OCI-LY7 (cell line): Measurements from ENCODE around the gene PMF1. TPM values are rescaled to one million over a fixed set of nuclear protein-coding genes. Genes with fewer than 3 reads are reported as not detected.

Experiments used
- BruUV-seq: library from RNA; stranded (reverse); fragments of 400-500 nt; replicated peaks from 2 replicates; lab custom pipeline; 2021; lab: Mats Ljungman, UMichigan
- CTCF ChIA-PET: fragments of 300-600 bp; sonication (Branson Sonifier 250); formaldehyde crosslinking; loops from one replicate; lab custom pipeline; 2022; ENCODE audit warnings: antibody characterized with exemption; ENCODE audit not compliant: unreplicated experiment; lab: Charles Lee
- POLR2A ChIA-PET: fragments of 300-600 bp; sonication (Branson Sonifier 250); formaldehyde crosslinking; loops from one replicate; lab custom pipeline; 2022; ENCODE audit warnings: antibody characterized with exemption; lab: Charles Lee
- DNase-seq: peaks from one replicate; pipeline ENCODE4 v3.0.0-alpha.2; 2015; ENCODE audit warnings: low spot score
- H2AFZ ChIP-seq: fragments of 200-600 bp; sonication (generic), shearing (Covaris generic); 2 replicates; pipeline ENCODE4 v1.6.1; 2014; ENCODE audit warnings: mild to moderate bottlenecking, antibody characterized with exemption, low read length, moderate library complexity
- H3K27ac ChIP-seq: fragments of 200-600 bp; sonication (generic); 2 replicates; pipeline ENCODE4 v1.5.1; 2014; ENCODE audit warnings: mixed run types, low read depth, mild to moderate bottlenecking, moderate library complexity, low read length, inconsistent platforms; ENCODE audit not compliant: poor library complexity, severe bottlenecking
- H3K36me3 ChIP-seq: fragments of 200-600 bp; sonication (generic); 2 replicates; pipeline ENCODE4 v1.6.1; 2014; ENCODE audit warnings: mild to moderate bottlenecking, antibody characterized with exemption, low read length, moderate library complexity, mixed read lengths; ENCODE audit not compliant: insufficient read depth
- H3K4me1 ChIP-seq: fragments of 200-600 bp; sonication (generic); 2 replicates; pipeline ENCODE4 v1.5.1; 2014; ENCODE audit warnings: mild to moderate bottlenecking, low read length; ENCODE audit not compliant: insufficient read depth, poor library complexity, severe bottlenecking
- H3K4me2 ChIP-seq: fragments of 200-600 bp; sonication (generic); 2 replicates; pipeline ENCODE4 v1.6.1; 2014; ENCODE audit warnings: mild to moderate bottlenecking, low read length
- H3K4me3 ChIP-seq: fragments of 200-600 bp; sonication (generic); 2 replicates; pipeline ENCODE4 v1.5.1; 2014; ENCODE audit warnings: mild to moderate bottlenecking, low read depth, low read length; ENCODE audit not compliant: poor library complexity, severe bottlenecking
- H3K79me2 ChIP-seq: fragments of 200-600 bp; sonication (generic); 2 replicates; pipeline ENCODE4 v1.6.1; 2016; ENCODE audit warnings: low read depth, mild to moderate bottlenecking, low read length, moderate library complexity, mixed read lengths; ENCODE audit not compliant: insufficient read depth
- H3K9me2 ChIP-seq: fragments of 200-600 bp; sonication (generic); 2 replicates; pipeline ENCODE4 v1.6.1; 2016; ENCODE audit warnings: mild to moderate bottlenecking, low read length, mixed read lengths; ENCODE audit not compliant: insufficient read depth
- H3K9me3 ChIP-seq: fragments of 200-600 bp; sonication (generic); 2 replicates; pipeline ENCODE4 v1.6.1; 2014; ENCODE audit warnings: mild to moderate bottlenecking, mixed run types, low read length, mixed read lengths
- H4K20me1 ChIP-seq: fragments of 200-600 bp; sonication (generic); 2 replicates; pipeline ENCODE4 v1.6.1; 2014; ENCODE audit warnings: mild to moderate bottlenecking, antibody characterized with exemption, low read length, moderate library complexity, mixed read lengths; ENCODE audit not compliant: insufficient read depth
- EZH2phosphoT487 ChIP-seq: fragments of 200-600 bp; sonication (generic); IDR thresholded peaks from 2 replicates; pipeline ENCODE4 v1.6.1; 2018; ENCODE audit warnings: low read depth, borderline replicate concordance, mild to moderate bottlenecking, mixed run types, antibody characterized with exemption, low read length, moderate library complexity, mixed read lengths
- intact Hi-C: fragments of 100-400 bp; cut with micrococcal nuclease; formaldehyde crosslinking; loops from one replicate; pipeline ENCODE4 v1.10.0; 2022; ENCODE audit not compliant: unreplicated experiment
- total RNA-seq, 2 experiments: library from RNA; depleted of rRNA in 1 of 2; stranded (reverse); fragments of >200 nt in 1 of 2; shearing (Covaris generic) in 1 of 2; gene quantifications; 2 replicates each; pipeline ENCODE4 v1.2.3, GENCODE V29; 2014 to 2022
- TF ChIP-seq, protein P1 (sequence below): fragments of 200-600 bp; sonication (generic); conservative IDR thresholded peaks from 2 replicates; pipeline ENCODE4 v1.5.1; 2014; ENCODE audit warnings: mild to moderate bottlenecking, antibody characterized with exemption, low read length, moderate library complexity, mixed read lengths

PMF1 gene
- total RNA-seq, 2 experiments from 2014 or later = 67.5 to 82.5 TPM

DNA sequence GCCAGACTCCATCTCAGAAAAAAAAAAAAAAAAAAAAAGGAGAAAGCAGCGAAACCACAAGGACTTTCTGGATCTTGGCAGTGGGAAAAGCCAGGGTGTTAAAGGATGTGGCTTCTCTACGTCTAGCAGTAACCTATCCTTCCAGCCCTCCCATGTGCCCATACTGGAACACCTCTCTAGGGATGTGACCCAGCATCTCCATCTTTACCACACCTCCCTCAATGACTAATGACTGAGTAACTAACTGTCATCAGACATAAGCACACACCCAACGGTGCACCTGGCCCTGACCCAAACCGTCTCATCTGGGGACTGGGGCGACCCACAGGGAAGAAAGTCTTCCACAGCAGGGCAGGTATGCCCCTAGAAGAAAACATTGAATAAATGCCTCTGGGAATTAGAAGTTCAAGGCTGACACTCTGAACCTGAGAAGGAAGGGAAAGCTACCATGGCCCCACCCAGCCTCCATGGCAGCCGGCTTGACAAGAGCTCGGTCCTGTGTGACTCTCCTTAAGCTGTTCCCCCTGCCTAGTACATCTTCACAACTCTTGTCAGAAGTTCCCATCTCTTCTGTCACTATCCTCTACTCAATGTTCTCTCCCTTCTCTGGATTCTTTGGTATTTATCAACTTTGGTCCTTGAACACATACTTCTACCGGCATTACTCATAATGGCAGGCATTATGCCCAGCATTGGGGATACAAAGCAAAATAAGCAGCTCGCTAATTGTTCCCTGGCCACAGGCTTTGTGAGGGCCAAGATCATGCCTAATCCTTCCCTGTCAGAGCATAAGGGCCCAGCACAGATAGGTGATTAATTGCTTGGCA, 49.9 kb downstream of the PMF1 start:
- no peaks in the 10 kb centered on the region for H3K4me1 ChIP-seq
- POLR2A ChIA-PET = interaction anchor here (1.2 kb wide), 1 partner anchor 10 kb away, joined by 4 read pairs; no protein-coding TSS in a partner anchor
- H3K27ac ChIP-seq = no peak overlapping the region
- no peak overlapping the region for H3K4me2 ChIP-seq
- H3K9me3 ChIP-seq = no peaks in the 10 kb centered on the region
- no TSS peak for BruUV-seq
- no peak for DNase-seq
- CTCF ChIA-PET = no interaction called here
- H4K20me1 ChIP-seq = no peaks in the 10 kb centered on the region
- H3K36me3 ChIP-seq = peaks cover 94% of the 10 kb centered on the region
- TF ChIP-seq EZH2phosphoT487 = no peak
- TF ChIP-seq, protein P1, sequence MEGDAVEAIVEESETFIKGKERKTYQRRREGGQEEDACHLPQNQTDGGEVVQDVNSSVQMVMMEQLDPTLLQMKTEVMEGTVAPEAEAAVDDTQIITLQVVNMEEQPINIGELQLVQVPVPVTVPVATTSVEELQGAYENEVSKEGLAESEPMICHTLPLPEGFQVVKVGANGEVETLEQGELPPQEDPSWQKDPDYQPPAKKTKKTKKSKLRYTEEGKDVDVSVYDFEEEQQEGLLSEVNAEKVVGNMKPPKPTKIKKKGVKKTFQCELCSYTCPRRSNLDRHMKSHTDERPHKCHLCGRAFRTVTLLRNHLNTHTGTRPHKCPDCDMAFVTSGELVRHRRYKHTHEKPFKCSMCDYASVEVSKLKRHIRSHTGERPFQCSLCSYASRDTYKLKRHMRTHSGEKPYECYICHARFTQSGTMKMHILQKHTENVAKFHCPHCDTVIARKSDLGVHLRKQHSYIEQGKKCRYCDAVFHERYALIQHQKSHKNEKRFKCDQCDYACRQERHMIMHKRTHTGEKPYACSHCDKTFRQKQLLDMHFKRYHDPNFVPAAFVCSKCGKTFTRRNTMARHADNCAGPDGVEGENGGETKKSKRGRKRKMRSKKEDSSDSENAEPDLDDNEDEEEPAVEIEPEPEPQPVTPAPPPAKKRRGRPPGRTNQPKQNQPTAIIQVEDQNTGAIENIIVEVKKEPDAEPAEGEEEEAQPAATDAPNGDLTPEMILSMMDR = no peak
- no peaks in the 10 kb centered on the region for H3K9me2 ChIP-seq
- intact Hi-C loops = no loop called here
- no peak overlapping the region for H3K4me3 ChIP-seq
- no peak overlapping the region for H2AFZ ChIP-seq
- H3K79me2 ChIP-seq = no peaks in the 10 kb centered on the region

DNA sequence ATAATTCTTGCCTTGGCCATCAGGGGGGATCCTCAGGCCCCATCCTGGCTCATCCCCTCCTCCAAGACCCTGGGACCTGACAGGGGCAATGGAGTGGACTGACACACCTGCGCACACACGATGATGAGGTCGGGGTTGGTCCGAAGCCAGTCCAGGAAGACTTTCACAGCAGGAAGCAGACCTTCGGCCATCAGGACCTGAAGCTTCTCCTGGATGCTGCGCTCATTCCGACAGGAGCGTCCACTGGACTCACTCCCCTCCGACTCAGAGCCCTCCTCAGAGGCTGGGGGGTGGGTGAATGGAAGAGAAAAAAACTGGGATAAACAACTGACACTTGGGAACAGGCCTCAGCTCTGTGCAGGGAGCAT, 50.5 kb downstream of the PMF1 start:
- Histone ChIP-seq H3K9me2 (no peaks in the 10 kb centered on the region), H3K9me3 (no peaks in the 10 kb centered on the region), H3K27ac (no peak overlapping the region), H3K79me2 (no peaks in the 10 kb centered on the region), H3K4me3 (no peak overlapping the region), H3K36me3 (peaks cover 94% of the 10 kb centered on the region), H2AFZ (no peak overlapping the region), H3K4me1 (no peaks in the 10 kb centered on the region), H4K20me1 (no peaks in the 10 kb centered on the region), H3K4me2 (no peak overlapping the region)
- TF ChIP-seq, protein P1 = no peak
- TF ChIP-seq EZH2phosphoT487 = no peak
- intact Hi-C loops = no loop called here
- DNase-seq = no peak
- no TSS peak for BruUV-seq
- CTCF ChIA-PET = no interaction called here
- POLR2A ChIA-PET = no interaction called here

DNA sequence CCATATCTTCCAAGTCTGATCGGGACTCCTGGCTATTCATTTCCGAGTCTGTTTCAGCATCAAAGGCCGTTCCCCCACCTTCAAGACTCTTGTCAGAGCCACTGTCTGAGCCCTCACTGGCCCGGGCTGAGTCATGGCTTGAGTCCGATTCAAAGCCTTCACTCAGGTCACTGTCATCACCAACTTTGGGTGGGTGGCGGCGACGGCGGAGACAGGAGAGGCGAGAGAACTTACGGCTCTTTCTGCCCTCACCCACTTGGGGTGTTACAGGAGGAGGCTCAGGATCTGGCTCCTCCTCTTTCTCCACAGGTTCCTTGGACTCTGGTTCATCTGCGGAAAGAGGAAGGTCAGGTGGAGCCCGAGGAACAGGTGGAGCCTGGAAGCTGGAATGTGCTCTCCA, 53.2 kb downstream of the PMF1 start:
- no peak for TF ChIP-seq EZH2phosphoT487
- ChIA-PET CTCF (no interaction called here), POLR2A (no interaction called here)
- H3K9me2 ChIP-seq = no peaks in the 10 kb centered on the region
- H3K4me3 ChIP-seq = no peak overlapping the region
- no peak overlapping the region for H3K4me2 ChIP-seq
- no peak for DNase-seq
- H3K36me3 ChIP-seq = peaks cover 91% of the 10 kb centered on the region
- no peaks in the 10 kb centered on the region for H3K79me2 ChIP-seq
- no peaks in the 10 kb centered on the region for H3K4me1 ChIP-seq
- no peaks in the 10 kb centered on the region for H3K9me3 ChIP-seq
- BruUV-seq = no TSS peak
- intact Hi-C loops = no loop called here
- no peak overlapping the region for H3K27ac ChIP-seq
- no peaks in the 10 kb centered on the region for H4K20me1 ChIP-seq
- H2AFZ ChIP-seq = no peak overlapping the region
